HepG2 (cell line): ENCODE results near the gene ABCC3. TPM values are rescaled to one million over a fixed set of nuclear protein-coding genes. Genes with fewer than 3 reads are reported as not detected.

Source experiments
- ATF1 ChIP-seq: IDR thresholded peaks from 2 replicates; pipeline ENCODE4 v1.6.1; 2016; ENCODE audit warnings: mild to moderate bottlenecking, control low read depth
- BRD4 ChIP-seq: sonication (generic); formaldehyde crosslinking; IDR thresholded peaks from 2 replicates; pipeline ENCODE4 v1.4.0; 2020; ENCODE audit warnings: missing genetic modification reagents
- CREB3 ChIP-seq: sonication (generic); formaldehyde crosslinking; IDR thresholded peaks from 2 replicates; pipeline ENCODE4 v1.5.0; 2020; ENCODE audit warnings: missing genetic modification reagents
- ELF4 ChIP-seq: sonication (generic); formaldehyde crosslinking; IDR thresholded peaks from 2 replicates; pipeline ENCODE4 v1.5.0; 2020; ENCODE audit warnings: missing genetic modification reagents, mild to moderate bottlenecking, moderate library complexity, borderline replicate concordance
- EZH2 ChIP-seq: conservative IDR thresholded peaks from 2 replicates; pipeline ENCODE4 v1.6.1; 2012; ENCODE audit warnings: mild to moderate bottlenecking, low read depth, low read length, moderate library complexity
- FOXK1 ChIP-seq: sonication (generic); formaldehyde crosslinking; IDR thresholded peaks from 2 replicates; pipeline ENCODE4 v1.4.0; 2020; ENCODE audit warnings: low read depth, missing genetic modification reagents, borderline replicate concordance
- HNRNPL ChIP-seq: fragments of 200-400 bp; formaldehyde crosslinking; IDR thresholded peaks from 2 replicates; pipeline ENCODE4 v1.6.1; 2017; ENCODE audit warnings: mild to moderate bottlenecking, low read depth, low read length
- MEIS1 ChIP-seq: sonication (generic); formaldehyde crosslinking; IDR thresholded peaks from 2 replicates; pipeline ENCODE4 v1.9.0; 2021; ENCODE audit warnings: mild to moderate bottlenecking, missing genetic modification reagents, moderate library complexity, borderline replicate concordance
- NFYB ChIP-seq: sonication (generic); formaldehyde crosslinking; IDR thresholded peaks from 2 replicates; pipeline ENCODE4 v1.4.0; 2020; ENCODE audit warnings: missing genetic modification reagents
- SKI ChIP-seq: fragments of 450-650 bp; IDR thresholded peaks from one replicate; pipeline ENCODE4 v1.6.1; 2018; ENCODE audit warnings: mild to moderate bottlenecking; ENCODE audit not compliant: partially characterized antibody
- UBTF ChIP-seq: sonication (generic); formaldehyde crosslinking; IDR thresholded peaks from 2 replicates; pipeline ENCODE4 v1.4.0; 2020; ENCODE audit warnings: mild to moderate bottlenecking, missing genetic modification reagents
- ZFAT ChIP-seq: sonication (generic); formaldehyde crosslinking; conservative IDR thresholded peaks from 2 replicates; pipeline ENCODE4 v1.8.1; 2023; ENCODE audit warnings: missing genetic modification reagents, inconsistent platforms
- ZFYVE20 ChIP-seq: sonication (generic); formaldehyde crosslinking; IDR thresholded peaks from 2 replicates; pipeline ENCODE4 v1.8.0; 2023; ENCODE audit warnings: low read depth, mild to moderate bottlenecking, moderate library complexity, missing genetic modification reagents, borderline replicate concordance
- ZNF234 ChIP-seq: sonication (generic); formaldehyde crosslinking; conservative IDR thresholded peaks from 2 replicates; pipeline ENCODE4 v1.5.1; 2020; ENCODE audit warnings: mild to moderate bottlenecking, missing genetic modification reagents
- ZNF354B ChIP-seq: sonication (generic); formaldehyde crosslinking; IDR thresholded peaks from 2 replicates; pipeline ENCODE4 v1.8.0; 2022; ENCODE audit warnings: mild to moderate bottlenecking, missing genetic modification reagents
- ZNF530 ChIP-seq: sonication (generic); formaldehyde crosslinking; IDR thresholded peaks from 2 replicates; pipeline ENCODE4 v1.5.0; 2020; ENCODE audit warnings: low read depth, mild to moderate bottlenecking, missing genetic modification reagents
- ZNF747 ChIP-seq: sonication (generic); formaldehyde crosslinking; IDR thresholded peaks from 2 replicates; pipeline ENCODE4 v1.8.1; 2023; ENCODE audit warnings: missing genetic modification reagents, mild to moderate bottlenecking, borderline replicate concordance
- ZNF782 ChIP-seq: sonication (generic); formaldehyde crosslinking; IDR thresholded peaks from 2 replicates; pipeline ENCODE4 v1.4.0; 2020; ENCODE audit warnings: missing genetic modification reagents, mild to moderate bottlenecking, borderline replicate concordance
- ZSCAN9 ChIP-seq: IDR thresholded peaks from 2 replicates; pipeline ENCODE4 v1.6.1; 2016; ENCODE audit warnings: borderline replicate concordance
- polyA plus RNA-seq, 8 experiments: library from polyadenylated mRNA; depleted of rRNA in 3 of 8; stranded (reverse) in 7 of 8; unstranded in 1 of 8; fragments of >200 nt; fragmentation: Illumina TruSeq in 4 of 8; extraction: Trizol in 4 of 8; gene quantifications; 2 replicates each; pipeline versions ENCODE4 v1.2.1 to v1.2.3, GENCODE V29; 2011 to 2016; ENCODE audit warnings: low read depth in 4 of 8, missing spikeins in 1 of 8, mixed read lengths in 1 of 8; ENCODE audit not compliant: insufficient read depth in 1 of 8
- total RNA-seq, 5 experiments: library from RNA; depleted of rRNA; stranded (reverse); fragments of >200 nt; fragmentation: Illumina TruSeq; extraction: Trizol; gene quantifications; 2 replicates each; pipeline ENCODE4 v1.2.3, GENCODE V29; 2016; ENCODE audit warnings: low read depth in 1 of 5
- TF ChIP-seq, protein P1 (sequence below): sonication (generic); formaldehyde crosslinking; IDR thresholded peaks from 2 replicates; pipeline ENCODE4 v1.5.0; 2020; ENCODE audit warnings: missing genetic modification reagents, mild to moderate bottlenecking, borderline replicate concordance
- TF ChIP-seq, protein P2 (sequence below): sonication (generic); formaldehyde crosslinking; IDR thresholded peaks from 2 replicates; pipeline ENCODE4 v1.8.1; 2023; ENCODE audit warnings: missing genetic modification reagents, mild to moderate bottlenecking, borderline replicate concordance
- TF ChIP-seq, protein P3 (sequence below): sonication (generic); formaldehyde crosslinking; IDR thresholded peaks from 2 replicates; pipeline ENCODE4 v1.4.0; 2020; ENCODE audit warnings: missing genetic modification reagents, borderline replicate concordance

Gene ABCC3
- total and polyA plus RNA-seq, 2 of the 13 experiments (the other 11 are each of a cell fraction or from before 2014, with no cell fraction given) = 25.2 to 50.7 TPM

GRCh38 chr17:50642722-50643656 is 8.3 kb downstream of the ABCC3 start (continued):
- no peak for TF ChIP-seq UBTF (CRISPR knock-in tag)
- TF ChIP-seq MEIS1 = no peak
- peak; percentile 38 for TF ChIP-seq SKI
- TF ChIP-seq, protein P1, sequence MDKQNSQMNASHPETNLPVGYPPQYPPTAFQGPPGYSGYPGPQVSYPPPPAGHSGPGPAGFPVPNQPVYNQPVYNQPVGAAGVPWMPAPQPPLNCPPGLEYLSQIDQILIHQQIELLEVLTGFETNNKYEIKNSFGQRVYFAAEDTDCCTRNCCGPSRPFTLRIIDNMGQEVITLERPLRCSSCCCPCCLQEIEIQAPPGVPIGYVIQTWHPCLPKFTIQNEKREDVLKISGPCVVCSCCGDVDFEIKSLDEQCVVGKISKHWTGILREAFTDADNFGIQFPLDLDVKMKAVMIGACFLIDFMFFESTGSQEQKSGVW (CRISPR knock-in tag) = no peak
- no peak for TF ChIP-seq CREB3 (CRISPR knock-in tag)
- TF ChIP-seq HNRNPL = peak; percentile 69; the same call in 1 of the 2 replicates
- TF ChIP-seq FOXK1 = 0 out of 2 replicates have a peak, but pooled peaks have one; percentile 27
- no peak for TF ChIP-seq ZFAT (CRISPR knock-in tag)
- TF ChIP-seq ZNF782 (CRISPR knock-in tag) = no peak
- TF ChIP-seq, protein P2, sequence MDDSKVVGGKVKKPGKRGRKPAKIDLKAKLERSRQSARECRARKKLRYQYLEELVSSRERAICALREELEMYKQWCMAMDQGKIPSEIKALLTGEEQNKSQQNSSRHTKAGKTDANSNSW (CRISPR knock-in tag) = no peak
- TF ChIP-seq, protein P3, sequence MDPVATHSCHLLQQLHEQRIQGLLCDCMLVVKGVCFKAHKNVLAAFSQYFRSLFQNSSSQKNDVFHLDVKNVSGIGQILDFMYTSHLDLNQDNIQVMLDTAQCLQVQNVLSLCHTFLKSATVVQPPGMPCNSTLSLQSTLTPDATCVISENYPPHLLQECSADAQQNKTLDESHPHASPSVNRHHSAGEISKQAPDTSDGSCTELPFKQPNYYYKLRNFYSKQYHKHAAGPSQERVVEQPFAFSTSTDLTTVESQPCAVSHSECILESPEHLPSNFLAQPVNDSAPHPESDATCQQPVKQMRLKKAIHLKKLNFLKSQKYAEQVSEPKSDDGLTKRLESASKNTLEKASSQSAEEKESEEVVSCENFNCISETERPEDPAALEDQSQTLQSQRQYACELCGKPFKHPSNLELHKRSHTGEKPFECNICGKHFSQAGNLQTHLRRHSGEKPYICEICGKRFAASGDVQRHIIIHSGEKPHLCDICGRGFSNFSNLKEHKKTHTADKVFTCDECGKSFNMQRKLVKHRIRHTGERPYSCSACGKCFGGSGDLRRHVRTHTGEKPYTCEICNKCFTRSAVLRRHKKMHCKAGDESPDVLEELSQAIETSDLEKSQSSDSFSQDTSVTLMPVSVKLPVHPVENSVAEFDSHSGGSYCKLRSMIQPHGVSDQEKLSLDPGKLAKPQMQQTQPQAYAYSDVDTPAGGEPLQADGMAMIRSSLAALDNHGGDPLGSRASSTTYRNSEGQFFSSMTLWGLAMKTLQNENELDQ (CRISPR knock-in tag) = no peak
- no peak for TF ChIP-seq ZFYVE20 (CRISPR knock-in tag)
- TF ChIP-seq NFYB (CRISPR knock-in tag) = no peak
- TF ChIP-seq ZSCAN9 (CRISPR knock-in tag) = no peak
- no peak for TF ChIP-seq ZNF530 (CRISPR knock-in tag)
- no peak for TF ChIP-seq ZNF234 (CRISPR knock-in tag)
- TF ChIP-seq BRD4 (CRISPR knock-in tag) = no peak
- TF ChIP-seq ZNF747 (CRISPR knock-in tag) = no peak
- TF ChIP-seq ELF4 (CRISPR knock-in tag) = no peak
- no peak for TF ChIP-seq ATF1 (CRISPR knock-in tag)
- TF ChIP-seq EZH2 = no peak
- no peak for TF ChIP-seq ZNF354B (CRISPR knock-in tag)
